Activated gamma-delta T cell treated with anti-CD3 and anti-CD28 coated beads, Interleukin-2, amount 50 U/mL, for 16 hours (primary cell): Measurements from ENCODE around the gene RNH1.

Source experiments
- DNase-seq: peaks from one replicate; pipeline ENCODE4 v3.0.0-alpha.2; 2020; ENCODE audit warnings: low read depth

RNH1 gene

GRCh38 chr11:499201-500076 is 7.6 kb downstream of the RNH1 start:
- no peak for DNase-seq

GRCh38 chr11:498297-499181 is 8.5 kb downstream of the RNH1 start:
- DNase-seq = no peak

GRCh38 chr11:497565-498296 is 9.3 kb downstream of the RNH1 start:
- no peak for DNase-seq

- no peak for DNase-seq
These were observed 10.0 kb downstream of the RNH1 start for GRCh38 chr11:496834-497564.

GRCh38 chr11:495537-495931 is 11.5 kb downstream of the RNH1 start:
- DNase-seq = no peak

- no peak for DNase-seq
These were observed 12.1 kb downstream of the RNH1 start for GRCh38 chr11:494761-495536.

GRCh38 chr11:492427-493226 is 14.4 kb downstream of the RNH1 start:
- DNase-seq = no peak

GRCh38 chr11:491358-491757 is 15.7 kb downstream of the RNH1 start:
- no peak for DNase-seq

GRCh38 chr11:490930-491260 is 16.1 kb downstream of the RNH1 start:
- DNase-seq = no peak

GRCh38 chr11:490186-490929 is 16.7 kb downstream of the RNH1 start:
- no peak for DNase-seq

- no peak for DNase-seq
These were observed 17.3 kb downstream of the RNH1 start for GRCh38 chr11:489610-490185.

GRCh38 chr11:488992-489391 is 18.1 kb downstream of the RNH1 start:
- no peak for DNase-seq

- DNase-seq = no peak
These were observed 18.5 kb downstream of the RNH1 start for GRCh38 chr11:488579-488978.

- no peak for DNase-seq
These were observed 19.0 kb downstream of the RNH1 start for GRCh38 chr11:488062-488461.

- no peak for DNase-seq
These were observed 19.4 kb downstream of the RNH1 start for GRCh38 chr11:487571-488021.

GRCh38 chr11:486189-486588 is 20.9 kb downstream of the RNH1 start:
- DNase-seq = no peak

- DNase-seq = no peak
These were observed 22.4 kb downstream of the RNH1 start for GRCh38 chr11:484616-485015.

GRCh38 chr11:479311-479710 is 27.7 kb downstream of the RNH1 start:
- no peak for DNase-seq
